ENCODE measurements around the gene SERTAD3. TPM values are rescaled to one million over a fixed set of nuclear protein-coding genes. Genes with fewer than 3 reads are reported as not detected.
A peak's percentile ranks its signal among the peaks of the same experiment; 100 is the strongest.

Gene SERTAD3
- total RNA-seq, 1 experiment from 2014 or later, result 30.9 TPM

GRCh38 chr19:40419780-40420179, 24.4 kb downstream of the SERTAD3 start:
- Histone ChIP-seq H3K9me3 (ENCODE audit: control insufficient read depth, low read depth, low read length) (no peaks in the 10 kb centered on the region), H2BK20ac (ENCODE audit: low read depth, low read length, poor library complexity, severe bottlenecking) (no peak overlapping the region), H2BK5ac (ENCODE audit: insufficient read length, low read length) (no peak overlapping the region), H3K4me1 (ENCODE audit: insufficient read depth, low read length) (no peaks in the 10 kb centered on the region; the same call in 1 of the 2 replicates), H4K20me1 (ENCODE audit: control insufficient read depth, insufficient read depth, insufficient read length) (no peaks in the 10 kb centered on the region), H4K91ac (ENCODE audit: insufficient read length, low read depth, low read length) (no peak overlapping the region), H3K9ac (ENCODE audit: extremely low read depth, insufficient read length, low read length) (no peak overlapping the region), H2AK5ac (ENCODE audit: insufficient read length, low read length) (no peak overlapping the region), H3K18ac (ENCODE audit: insufficient read length, low read depth, low read length) (no peak overlapping the region), H3K4ac (ENCODE audit: low read depth, low read length) (no peak overlapping the region), H3T11ph (ENCODE audit: low read length) (no peak overlapping the region), H3K79me2 (ENCODE audit: insufficient read depth, low read length) (no peaks in the 10 kb centered on the region), H3K23ac (ENCODE audit: insufficient read length, low read depth, low read length) (no peak overlapping the region), H2BK120ac (ENCODE audit: low read depth, low read length, poor library complexity, severe bottlenecking) (no peak overlapping the region), H3K27me3 (ENCODE audit: insufficient read depth, low read length) (no peaks in the 10 kb centered on the region), H3K14ac (ENCODE audit: insufficient read depth, low read length) (no peak overlapping the region), H4K8ac (replicated peaks; ENCODE audit: insufficient read length, low read depth, low read length) (no peak overlapping the region), H4K5ac (ENCODE audit: insufficient read length, low read depth, low read length) (no peak overlapping the region), H2BK12ac (ENCODE audit: insufficient read length, low read depth, low read length) (no peak overlapping the region), H3K23me2 (ENCODE audit: insufficient read length, low read depth, low read length, poor library complexity, severe bottlenecking) (peaks cover 6% of the 10 kb centered on the region), H3K79me1 (ENCODE audit: insufficient read depth, low read depth, low read length, poor library complexity, severe bottlenecking) (no peaks in the 10 kb centered on the region), H2BK15ac (ENCODE audit: low read depth, low read length) (no peak overlapping the region), H3K27ac (ENCODE audit: insufficient read length, low read depth, low read length) (no peak overlapping the region), H2AFZ (ENCODE audit: low read length) (no peak overlapping the region), H3K4me2 (ENCODE audit: insufficient read depth, insufficient read length, low read length) (no peak overlapping the region), H3K56ac (ENCODE audit: insufficient read length, low read depth, low read length) (no peak overlapping the region)
- Mint-ChIP-seq H3K27ac (no peak overlapping the region), H3K9me3 (peaks cover 0 to 3% of the 10 kb centered on the region in 2 experiments; a peak in 1 of 5 replicates), H3K4me3 (peak overlapping the region in 1 of 2 experiments; percentile 38; a peak in 3 of 5 replicates), H3K27me3 (ENCODE audit: low read depth) (peaks cover 7% of the 10 kb centered on the region), H3K4me1 (peaks cover 21 to 30% of the 10 kb centered on the region in 2 experiments), H3K36me3 (ENCODE audit: insufficient read depth in 1 of 3, low read depth in 3 of 3) (peaks cover 0 to 5% (median 4%) of the 10 kb centered on the region in 3 experiments; a peak in 3 of 7 replicates)
- WGBS (ENCODE audit: extremely low coverage, insufficient read length, low lambda C conversion rate), result no CpG with 5 or more reads among the region's 5 CpGs
- no peak for TF ChIP-seq CTCF (conservative IDR thresholded peaks at IDR 0.05)
- DNase-seq, result no peak
